ENCODE data around the gene HOXD10.

GRCh38 chr2:176100547-176101140 is 15.9 kb upstream of the HOXD10 start:
- TF ChIP-seq POLR2A (IDR thresholded peaks at IDR 0.05) (no peak), CTCF (IDR thresholded peaks at IDR 0.05) (no peak), POLR2AphosphoS5 (IDR thresholded peaks at IDR 0.05) (no peak)
